ENCODE data around the gene WDR35.

The WDR35 gene

GRCh38 chr2:20001361-20001863 lies 11.5 kb upstream of the WDR35 start:
- H3K36me3 ChIP-seq, result no peaks in the 10 kb centered on the region
- no peak overlapping the region for H3K4me2 ChIP-seq
- no peaks in the 10 kb centered on the region for H3K9me3 ChIP-seq (replicated peaks in 1 of 11)
- H4K20me1 ChIP-seq, result no peaks in the 10 kb centered on the region
- no peaks in the 10 kb centered on the region for H3K27me3 ChIP-seq
- TF ChIP-seq Cebpa-rat (IDR thresholded peaks at IDR 0.05), result no peak
- H3K9ac ChIP-seq, result no peak overlapping the region
- H3K27ac ChIP-seq, result no peak overlapping the region
- H3K4me3 ChIP-seq, result no peak overlapping the region
- no peaks in the 10 kb centered on the region for H3K4me1 ChIP-seq

- no peak overlapping the region for H3K4me2 ChIP-seq
- H3K4me1 ChIP-seq, result peaks cover 0 to 4% (median 0%) of the 10 kb centered on the region in 10 experiments; a peak in 1 of 20 replicates
- no peak for TF ChIP-seq Cebpa-rat (IDR thresholded peaks at IDR 0.05)
- H3K36me3 ChIP-seq, result no peaks in the 10 kb centered on the region
- H3K9me3 ChIP-seq (replicated peaks in 1 of 11), result peaks cover 12 to 22% (median 16%) of the 10 kb centered on the region in 11 experiments
- no peaks in the 10 kb centered on the region for H4K20me1 ChIP-seq
- H3K27me3 ChIP-seq, result peaks cover 15 to 28% (median 25%) of the 10 kb centered on the region in 11 experiments
- H3K27ac ChIP-seq, result no peak overlapping the region
- no peak overlapping the region for H3K4me3 ChIP-seq
- H3K9ac ChIP-seq, result no peak overlapping the region
Observed at GRCh38 chr2:19993731-19994130, 3.8 kb upstream of the WDR35 start.

- no peak for TF ChIP-seq Cebpa-rat (IDR thresholded peaks at IDR 0.05)
- H3K27ac ChIP-seq, result no peak overlapping the region
Observed at GRCh38 chr2:19991895-19992294, 2.0 kb upstream of the WDR35 start.

GRCh38 chr2:19990416-19990728 lies 467 bp upstream of the WDR35 start:
- TF ChIP-seq Cebpa-rat (IDR thresholded peaks at IDR 0.05), result no peak
- Histone ChIP-seq H4K20me1 (no peaks in the 10 kb centered on the region), H3K27me3 (peaks cover 15 to 35% (median 26%) of the 10 kb centered on the region in 11 experiments), H3K4me1 (peaks cover 0 to 4% (median 0%) of the 10 kb centered on the region in 10 experiments; a peak in 1 of 20 replicates), H3K36me3 (no peaks in the 10 kb centered on the region), H3K4me2 (peak overlapping the region in 6 of 11 experiments; percentile 45 to 58 (median 54); a peak in 9 of 22 replicates), H3K9me3 (replicated peaks in 1 of 11) (peaks cover 12 to 22% (median 16%) of the 10 kb centered on the region in 11 experiments), H3K27ac (no peak overlapping the region), H3K9ac (no peak overlapping the region), H3K4me3 (peak overlapping the region in 8 of 10 experiments; percentile 19 to 60 (median 40); a peak in 9 of 20 replicates)

More at GRCh38 chr2:19991895-19992294, 2.0 kb upstream of the WDR35 start:
- H3K36me3 ChIP-seq, result no peaks in the 10 kb centered on the region
- H3K4me3 ChIP-seq, result no peak overlapping the region
- H3K9me3 ChIP-seq (replicated peaks in 1 of 11), result peaks cover 12 to 22% (median 16%) of the 10 kb centered on the region in 11 experiments
- H3K27me3 ChIP-seq, result peaks cover 15 to 35% (median 26%) of the 10 kb centered on the region in 11 experiments
- no peak overlapping the region for H3K4me2 ChIP-seq
- H4K20me1 ChIP-seq, result no peaks in the 10 kb centered on the region
- no peak overlapping the region for H3K9ac ChIP-seq
- H3K4me1 ChIP-seq, result peaks cover 0 to 4% (median 0%) of the 10 kb centered on the region in 10 experiments; a peak in 1 of 20 replicates

DNA sequence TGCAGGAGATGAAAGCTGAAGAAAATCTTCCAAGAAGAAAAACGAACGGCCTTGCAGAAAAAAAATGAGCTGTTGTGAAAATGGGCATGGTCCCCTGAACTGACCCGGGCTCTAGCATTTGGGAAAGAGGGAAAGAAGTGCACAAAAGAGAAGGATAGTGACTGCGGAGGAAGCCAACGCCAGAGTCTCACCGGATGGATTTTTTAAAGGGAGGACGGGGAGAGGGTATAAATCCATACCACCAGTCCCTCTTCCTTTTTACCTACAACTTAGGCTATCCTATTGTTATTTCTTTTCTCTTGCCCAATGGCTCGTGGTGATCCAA lies 601 bp downstream of the WDR35 start:
- Histone ChIP-seq H3K36me3 (no peaks in the 10 kb centered on the region), H3K9me3 (replicated peaks in 1 of 11) (peaks cover 12 to 22% (median 16%) of the 10 kb centered on the region in 11 experiments), H3K27ac (no peak overlapping the region), H3K4me1 (peaks cover 0 to 4% (median 0%) of the 10 kb centered on the region in 10 experiments; a peak in 1 of 20 replicates), H3K9ac (no peak overlapping the region), H3K4me2 (peak overlapping the region in 1 of 11 experiments; percentile 55; a peak in 2 of 22 replicates), H3K4me3 (peak overlapping the region in 1 of 10 experiments; percentile 55; a peak in 2 of 20 replicates), H3K27me3 (peaks cover 15 to 35% (median 26%) of the 10 kb centered on the region in 11 experiments), H4K20me1 (no peaks in the 10 kb centered on the region)
- no peak for TF ChIP-seq Cebpa-rat (IDR thresholded peaks at IDR 0.05)

DNA sequence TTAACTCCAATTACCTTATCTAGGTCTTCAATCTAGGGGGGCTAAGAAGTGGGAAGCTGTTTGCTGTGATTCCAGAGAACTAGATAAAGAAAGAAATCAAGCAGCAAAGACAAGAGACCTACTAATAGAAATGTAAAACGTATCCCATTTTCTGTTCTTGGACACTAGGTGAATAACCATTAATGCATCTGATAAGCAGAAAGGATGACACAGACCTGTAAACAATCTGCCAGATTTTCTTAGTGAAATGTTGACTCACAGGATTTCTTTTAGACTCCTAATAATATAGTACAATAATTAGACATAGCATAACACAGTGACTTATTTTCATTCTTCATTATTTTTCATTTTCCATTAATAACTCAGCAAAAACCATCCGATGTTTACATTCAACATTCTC lies 1.3 kb downstream of the WDR35 start:
- peaks cover 0 to 4% (median 0%) of the 10 kb centered on the region in 10 experiments; a peak in 1 of 20 replicates for H3K4me1 ChIP-seq
- peaks cover 15 to 35% (median 26%) of the 10 kb centered on the region in 11 experiments for H3K27me3 ChIP-seq
- H3K36me3 ChIP-seq, result no peaks in the 10 kb centered on the region
- no peak overlapping the region for H3K4me3 ChIP-seq
- H3K27ac ChIP-seq, result no peak overlapping the region
- no peak overlapping the region for H3K4me2 ChIP-seq
- H3K9me3 ChIP-seq (replicated peaks in 1 of 11), result peaks cover 12 to 22% (median 16%) of the 10 kb centered on the region in 11 experiments
- no peak overlapping the region for H3K9ac ChIP-seq
- no peak for TF ChIP-seq Cebpa-rat (IDR thresholded peaks at IDR 0.05)
- H4K20me1 ChIP-seq, result no peaks in the 10 kb centered on the region

GRCh38 chr2:19987936-19988335 lies 2.0 kb downstream of the WDR35 start:
- no peak overlapping the region for H3K4me2 ChIP-seq
- no peak for TF ChIP-seq Cebpa-rat (IDR thresholded peaks at IDR 0.05)
- H4K20me1 ChIP-seq, result no peaks in the 10 kb centered on the region
- no peaks in the 10 kb centered on the region for H3K36me3 ChIP-seq
- peaks cover 15 to 35% (median 26%) of the 10 kb centered on the region in 11 experiments for H3K27me3 ChIP-seq
- H3K9me3 ChIP-seq (replicated peaks in 1 of 11), result peaks cover 12 to 22% (median 16%) of the 10 kb centered on the region in 11 experiments
- H3K4me3 ChIP-seq, result no peak overlapping the region
- H3K9ac ChIP-seq, result no peak overlapping the region
- peaks cover 0 to 4% (median 0%) of the 10 kb centered on the region in 10 experiments; a peak in 1 of 20 replicates for H3K4me1 ChIP-seq
- H3K27ac ChIP-seq, result no peak overlapping the region

GRCh38 chr2:19982268-19982667 lies 7.6 kb downstream of the WDR35 start:
- Histone ChIP-seq H3K4me2 (no peak overlapping the region), H3K4me1 (no peaks in the 10 kb centered on the region), H3K27me3 (no peaks in the 10 kb centered on the region), H3K27ac (no peak overlapping the region), H3K9ac (no peak overlapping the region), H3K9me3 (replicated peaks in 1 of 11) (no peaks in the 10 kb centered on the region), H3K36me3 (no peaks in the 10 kb centered on the region), H3K4me3 (no peak overlapping the region), H4K20me1 (no peaks in the 10 kb centered on the region)
- TF ChIP-seq Cebpa-rat (IDR thresholded peaks at IDR 0.05), result no peak

DNA sequence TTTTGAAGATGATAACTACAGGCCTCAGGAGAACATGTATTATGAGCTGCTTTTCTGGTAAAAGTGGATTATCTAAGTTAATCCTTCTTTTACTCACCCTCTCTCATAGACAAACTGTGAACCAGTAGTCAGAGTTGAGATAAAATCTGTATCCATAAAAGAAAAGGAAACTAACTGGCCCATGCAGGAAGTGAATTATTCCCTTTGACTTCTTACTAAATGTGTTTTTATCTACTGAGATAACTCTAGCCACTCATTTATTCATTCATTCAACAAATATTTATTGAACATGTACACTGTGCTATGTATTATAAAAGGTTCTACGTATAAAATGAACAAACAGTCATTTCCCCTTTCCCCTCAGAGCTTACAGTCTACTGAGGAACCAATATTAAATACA lies 10.0 kb downstream of the WDR35 start:
- no peak for TF ChIP-seq Cebpa-rat (IDR thresholded peaks at IDR 0.05)

GRCh38 chr2:19973466-19973865 lies 16.4 kb downstream of the WDR35 start:
- no peak overlapping the region for H3K4me3 ChIP-seq
- TF ChIP-seq Cebpa-rat (IDR thresholded peaks at IDR 0.05), result no peak
- H3K36me3 ChIP-seq, result no peaks in the 10 kb centered on the region; a peak in 1 of 22 replicates

More for the DNA sequence above, 10.0 kb downstream of the WDR35 start:
- Histone ChIP-seq H4K20me1 (no peaks in the 10 kb centered on the region), H3K27ac (no peak overlapping the region), H3K9ac (no peak overlapping the region), H3K27me3 (no peaks in the 10 kb centered on the region), H3K9me3 (replicated peaks in 1 of 11) (no peaks in the 10 kb centered on the region), H3K4me1 (no peaks in the 10 kb centered on the region), H3K4me2 (no peak overlapping the region), H3K36me3 (no peaks in the 10 kb centered on the region; a peak in 1 of 22 replicates), H3K4me3 (no peak overlapping the region)

More at GRCh38 chr2:19973466-19973865, 16.4 kb downstream of the WDR35 start:
- Histone ChIP-seq H3K4me2 (no peak overlapping the region), H4K20me1 (no peaks in the 10 kb centered on the region), H3K27ac (no peak overlapping the region), H3K9me3 (replicated peaks in 1 of 11) (no peaks in the 10 kb centered on the region), H3K27me3 (no peaks in the 10 kb centered on the region), H3K9ac (no peak overlapping the region), H3K4me1 (peaks cover 5 to 8% (median 7%) of the 10 kb centered on the region in 10 experiments; a peak in 14 of 20 replicates)

All from BLaER1 treated with 17β-estradiol and CSF1 and Interleukin-3, amounts not matched to agents 10 nM and 100 nM (cell line).